ENCODE results near the gene SLC9A4. TPM values are rescaled to one million over a fixed set of nuclear protein-coding genes. Genes with fewer than 3 reads are reported as not detected.

SLC9A4 gene
- total and polyA plus RNA-seq, 2 of the 4 experiments (the other 2 are of a cell fraction): not detected

DNA sequence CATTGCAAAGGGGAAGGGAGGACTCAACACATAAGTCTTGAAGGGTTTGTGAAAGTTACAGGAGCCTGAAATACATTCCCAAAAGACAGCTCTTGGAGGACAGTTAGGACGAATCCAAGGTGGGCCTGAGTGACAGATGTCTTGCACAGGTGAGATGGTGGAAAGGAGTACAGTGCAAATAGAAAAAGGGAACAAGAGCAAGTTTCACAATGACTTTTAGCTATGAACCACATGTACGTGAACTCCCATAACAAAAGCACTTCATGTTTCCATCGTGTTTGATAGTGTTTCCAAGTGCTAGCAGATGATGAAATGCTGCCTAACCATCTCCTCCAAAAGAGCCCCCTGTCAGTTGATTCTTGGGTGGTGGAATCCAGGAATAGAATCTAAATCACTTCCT, 48.3 kb upstream of the SLC9A4 start:
- Histone ChIP-seq H3K56ac (ENCODE audit: extremely low read depth, insufficient read depth, low read length) (no peak overlapping the region), H3K23ac (ENCODE audit: low read depth, low read length) (no peak overlapping the region), H2AK9ac (replicated peaks; ENCODE audit: low read depth, low read length, poor library complexity) (no peak overlapping the region), H2AK5ac (ENCODE audit: low read depth, low read length) (no peak overlapping the region), H3K9me3 (ENCODE audit: control insufficient read depth, insufficient read depth, low read length) (no peaks in the 10 kb centered on the region), H3K4me2 (ENCODE audit: low read depth, low read length) (no peak overlapping the region), H4K91ac (ENCODE audit: insufficient read depth, low read depth, low read length) (no peak overlapping the region), H2BK15ac (ENCODE audit: low read depth, low read length) (no peak overlapping the region), H2BK5ac (ENCODE audit: low read depth, low read length, poor library complexity, severe bottlenecking) (no peak overlapping the region), H2BK20ac (ENCODE audit: low read depth, low read length) (no peak overlapping the region), H3K14ac (replicated peaks; ENCODE audit: low read depth, low read length) (no peak overlapping the region), H4K8ac (ENCODE audit: low read depth in 2 of 2, low read length in 2 of 2) (no peak overlapping the region), H3K27me3 (ENCODE audit: control insufficient read depth, insufficient read depth, low read length) (peaks cover 22% of the 10 kb centered on the region), H3K4me3 (ENCODE audit: insufficient read depth, low read depth, low read length) (no peak overlapping the region), H3K18ac (ENCODE audit: low read depth, low read length) (no peak overlapping the region), H3K27ac (ENCODE audit: insufficient read depth, low read length) (no peak overlapping the region), H3K9me1 (ENCODE audit: insufficient read depth, low read length) (no peaks in the 10 kb centered on the region), H3K79me1 (ENCODE audit: low read depth in 1 of 2, low read length in 2 of 2) (no peaks in the 10 kb centered on the region), H2BK120ac (ENCODE audit: low read depth, low read length) (no peak overlapping the region), H4K20me1 (ENCODE audit: insufficient read depth, low read length) (no peaks in the 10 kb centered on the region), H3K36me3 (ENCODE audit: control insufficient read depth, insufficient read depth, low read length) (no peaks in the 10 kb centered on the region), H4K5ac (ENCODE audit: low read depth, low read length) (no peak overlapping the region), H3K4me1 (ENCODE audit: control insufficient read depth, insufficient read depth, low read length) (no peaks in the 10 kb centered on the region), H3K9ac (ENCODE audit: low read depth, low read length) (no peak overlapping the region), H3K4ac (ENCODE audit: low read depth, low read length) (no peak overlapping the region), H2AFZ (replicated peaks; ENCODE audit: low read length, poor library complexity) (no peak overlapping the region)
- ATAC-seq (ENCODE audit: low read depth) (no peak), DNase-seq (no peak)
- intact Hi-C loops (cut with micrococcal nuclease) (no loop called here), dilution Hi-C loops (cut with HindIII; ENCODE audit: low sequenced_read_pairs, unreplicated experiment) (no loop called here), in situ Hi-C loops (cut with MboI; ENCODE audit: low sequenced_read_pairs) (no loop called here)
- ChIA-PET CTCF (no interaction called here), POLR2A (ENCODE audit: unreplicated experiment) (no interaction called here)
- TF ChIP-seq CHD1 (IDR thresholded peaks at IDR 0.05; ENCODE audit: low read depth, low read length) (no peak), CEBPB (IDR thresholded peaks at IDR 0.05; ENCODE audit: low read depth, low read length) (no peak), CTCF (conservative IDR thresholded peaks at IDR 0.05; ENCODE audit: low read depth, low read length) (no peak), MAZ (IDR thresholded peaks at IDR 0.05; ENCODE audit: borderline replicate concordance, low read depth, low read length) (no peak), POLR2A (IDR thresholded peaks at IDR 0.05; ENCODE audit: low read depth, low read length) (no peak), RCOR1 (IDR thresholded peaks at IDR 0.05; ENCODE audit: insufficient replicate concordance, low read length) (no peak), SMC3 (IDR thresholded peaks at IDR 0.05; ENCODE audit: low read depth, low read length) (no peak), RAD21 (IDR thresholded peaks at IDR 0.05; ENCODE audit: low read length) (no peak), MAFK (IDR thresholded peaks at IDR 0.05; ENCODE audit: low read depth, low read length) (no peak), FOS (IDR thresholded peaks at IDR 0.05; ENCODE audit: low read depth, low read length) (no peak), RFX5 (IDR thresholded peaks at IDR 0.05; ENCODE audit: low read depth, low read length) (no peak), MXI1 (IDR thresholded peaks at IDR 0.05; ENCODE audit: borderline replicate concordance, low read depth, low read length) (no peak)
- TF ChIP-seq, protein P1, sequence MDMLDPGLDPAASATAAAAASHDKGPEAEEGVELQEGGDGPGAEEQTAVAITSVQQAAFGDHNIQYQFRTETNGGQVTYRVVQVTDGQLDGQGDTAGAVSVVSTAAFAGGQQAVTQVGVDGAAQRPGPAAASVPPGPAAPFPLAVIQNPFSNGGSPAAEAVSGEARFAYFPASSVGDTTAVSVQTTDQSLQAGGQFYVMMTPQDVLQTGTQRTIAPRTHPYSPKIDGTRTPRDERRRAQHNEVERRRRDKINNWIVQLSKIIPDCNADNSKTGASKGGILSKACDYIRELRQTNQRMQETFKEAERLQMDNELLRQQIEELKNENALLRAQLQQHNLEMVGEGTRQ (IDR thresholded peaks at IDR 0.05; ENCODE audit: low read depth, low read length): no peak
- TF ChIP-seq, protein P2, sequence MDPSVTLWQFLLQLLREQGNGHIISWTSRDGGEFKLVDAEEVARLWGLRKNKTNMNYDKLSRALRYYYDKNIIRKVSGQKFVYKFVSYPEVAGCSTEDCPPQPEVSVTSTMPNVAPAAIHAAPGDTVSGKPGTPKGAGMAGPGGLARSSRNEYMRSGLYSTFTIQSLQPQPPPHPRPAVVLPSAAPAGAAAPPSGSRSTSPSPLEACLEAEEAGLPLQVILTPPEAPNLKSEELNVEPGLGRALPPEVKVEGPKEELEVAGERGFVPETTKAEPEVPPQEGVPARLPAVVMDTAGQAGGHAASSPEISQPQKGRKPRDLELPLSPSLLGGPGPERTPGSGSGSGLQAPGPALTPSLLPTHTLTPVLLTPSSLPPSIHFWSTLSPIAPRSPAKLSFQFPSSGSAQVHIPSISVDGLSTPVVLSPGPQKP (IDR thresholded peaks at IDR 0.05; ENCODE audit: borderline replicate concordance, low read depth, low read length): no peak
- no TSS peak for BruUV-seq (replicated peaks)
- WGBS, 2 experiments (ENCODE audit: extremely low coverage in 2 of 2, insufficient read length in 1 of 2): no CpG with 5 or more reads among the region's 3 CpGs
